SK-N-SH (cell line): ENCODE measurements around the gene DHX16. TPM values are rescaled to one million over a fixed set of nuclear protein-coding genes. Genes with fewer than 3 reads are reported as not detected.

Experiments
- CTCF ChIA-PET: fragments of 300-600, 350-600 bp; formaldehyde crosslinking; extraction: SDS; loops from one replicate; lab custom pipeline; 2021; lab: Yijun Ruan, JAX
- POLR2A ChIA-PET: fragments of 350-600 bp; sonication (Branson Sonifier 250); formaldehyde crosslinking; extraction: SDS; loops from one replicate; lab custom pipeline; 2020; ENCODE audit warnings: antibody characterized with exemption, inconsistent platforms; lab: Yijun Ruan, JAX
- DNase-seq: peaks from one replicate; pipeline ENCODE4 v3.0.0; 2012
- H2AFZ ChIP-seq: fragments of 200-600 bp; sonication (generic); 2 replicates; pipeline ENCODE4 v1.8.1; 2016; ENCODE audit warnings: antibody characterized with exemption, mild to moderate bottlenecking, low read depth
- H3F3A ChIP-seq: fragments of 200-600 bp; sonication (generic); replicated peaks from 2 replicates; pipeline ENCODE3; 2016; ENCODE audit warnings: antibody characterized with exemption, mild to moderate bottlenecking; ENCODE audit not compliant: insufficient read depth
- H3K27ac ChIP-seq, 2 experiments: fragments of 200-500 bp in 1 of 2; fragments of 200-600 bp in 1 of 2; sonication (Bioruptor generic) in 1 of 2; sonication (generic), shearing (Covaris generic) in 1 of 2; 2 replicates each; pipeline versions ENCODE4 v1.5.1 to v1.6.1; 2014 to 2016; ENCODE audit warnings: low read depth in 2 of 2, inconsistent platforms in 1 of 2, low read length in 1 of 2, mild to moderate bottlenecking in 1 of 2, mixed read lengths in 1 of 2
- H3K27me3 ChIP-seq: fragments of 200-600 bp; sonication (generic), shearing (Covaris generic); 2 replicates; pipeline ENCODE4 v1.6.1; 2016; ENCODE audit warnings: mixed run types; ENCODE audit not compliant: insufficient read depth
- H3K36me3 ChIP-seq, 2 experiments: fragments of 200-500 bp in 1 of 2; fragments of 200-600 bp in 1 of 2; sonication (Bioruptor generic) in 1 of 2; sonication (generic) in 1 of 2; replicated peaks in 1 of 2; 2 replicates each; pipeline versions ENCODE3 to v1.5.1; 2014 to 2016; ENCODE audit warnings: low read length in 1 of 2, mild to moderate bottlenecking in 1 of 2; ENCODE audit not compliant: insufficient read depth in 2 of 2, control insufficient read depth in 1 of 2
- H3K4me1 ChIP-seq, 2 experiments: fragments of 200-500 bp in 1 of 2; fragments of 200-600 bp in 1 of 2; sonication (Bioruptor generic) in 1 of 2; sonication (generic), shearing (Covaris generic) in 1 of 2; 2 replicates each; pipeline versions ENCODE4 v1.5.1 to v1.6.1; 2014 to 2016; ENCODE audit warnings: low read depth in 1 of 2, low read length in 1 of 2, mixed run types in 1 of 2; ENCODE audit not compliant: insufficient read depth in 2 of 2, control insufficient read depth in 1 of 2
- H3K4me2 ChIP-seq: fragments of 200-600 bp; sonication (generic), shearing (Covaris generic); 2 replicates; pipeline ENCODE4 v1.6.1; 2017; ENCODE audit warnings: mixed run types
- H3K4me3 ChIP-seq, 2 experiments: fragments of 200-500 bp in 1 of 2; fragments of 200-600 bp in 1 of 2; sonication (Bioruptor generic) in 1 of 2; sonication (generic), shearing (Covaris generic) in 1 of 2; 2 replicates each; pipeline versions ENCODE4 v1.5.1 to v1.8.1; 2014 to 2016; ENCODE audit warnings: low read depth in 2 of 2, inconsistent platforms in 1 of 2, low read length in 1 of 2, mild to moderate bottlenecking in 1 of 2, mixed read lengths in 1 of 2, moderate library complexity in 1 of 2
- H3K79me2 ChIP-seq: fragments of 200-600 bp; sonication (generic); 2 replicates; pipeline ENCODE4 v1.8.1; 2017; ENCODE audit warnings: mild to moderate bottlenecking; ENCODE audit not compliant: insufficient read depth
- H3K9ac ChIP-seq: fragments of 200-600 bp; sonication (generic); 2 replicates; pipeline ENCODE4 v1.6.1; 2017; ENCODE audit warnings: mixed run types
- H3K9me2 ChIP-seq: fragments of 200-600 bp; sonication (generic); 2 replicates; pipeline ENCODE4 v1.6.1; 2017; ENCODE audit warnings: mixed run types
- H3K9me3 ChIP-seq: fragments of 200-600 bp; sonication (generic); 2 replicates; pipeline ENCODE4 v1.6.1; 2017; ENCODE audit warnings: mixed run types, mild to moderate bottlenecking, moderate library complexity
- H4K20me1 ChIP-seq: fragments of 200-600 bp; sonication (generic); 2 replicates; pipeline ENCODE4 v1.6.1; 2017; ENCODE audit warnings: mild to moderate bottlenecking, mixed run types; ENCODE audit not compliant: insufficient read depth
- EP300 ChIP-seq, 2 experiments: IDR thresholded peaks; 2 replicates each; pipeline versions ENCODE4 v1.4.0 to v1.6.1; 2012; ENCODE audit warnings: borderline replicate concordance in 1 of 2, low read depth in 1 of 2, low read length in 1 of 2
- FOSL2 ChIP-seq: IDR thresholded peaks from 2 replicates; pipeline ENCODE4 v1.4.0; 2012; ENCODE audit warnings: low read depth, mild to moderate bottlenecking, moderate library complexity, borderline replicate concordance
- GATA2 ChIP-seq: sonication (generic); formaldehyde crosslinking; IDR thresholded peaks from 2 replicates; pipeline ENCODE4 v1.5.0; 2020; ENCODE audit warnings: mild to moderate bottlenecking, missing genetic modification reagents
- IRF3 ChIP-seq: fragments of 150-350 bp; IDR thresholded peaks from 2 replicates; pipeline ENCODE4 v1.6.1; 2016; ENCODE audit warnings: mild to moderate bottlenecking, low read depth, low read length
- JUND ChIP-seq: IDR thresholded peaks from 2 replicates; pipeline ENCODE4 v1.4.0; 2012
- MAX ChIP-seq: IDR thresholded peaks from 2 replicates; pipeline ENCODE4 v1.4.0; 2012; ENCODE audit warnings: low read depth
- MXI1 ChIP-seq: IDR thresholded peaks from 2 replicates; pipeline ENCODE4 v1.6.1; 2012; ENCODE audit warnings: mild to moderate bottlenecking, low read depth, low read length, improper control_type of control experiment
- NRF1 ChIP-seq: IDR thresholded peaks from 2 replicates; pipeline ENCODE4 v1.6.1; 2012; ENCODE audit warnings: low read depth, mild to moderate bottlenecking, low read length
- POLR2AphosphoS5 ChIP-seq: IDR thresholded peaks from 2 replicates; pipeline ENCODE4 v1.6.1; 2012; ENCODE audit warnings: low read depth, low read length
- RCOR1 ChIP-seq: fragments of 150-350 bp; IDR thresholded peaks from 2 replicates; pipeline ENCODE4 v1.6.1; 2017; ENCODE audit warnings: antibody characterized with exemption, low read length
- REST ChIP-seq: IDR thresholded peaks from 2 replicates; pipeline ENCODE4 v1.6.1; 2012; ENCODE audit warnings: mild to moderate bottlenecking, low read depth, low read length, moderate library complexity
- SIN3A ChIP-seq: IDR thresholded peaks from 2 replicates; pipeline ENCODE4 v1.6.1; 2012; ENCODE audit warnings: low read depth, mild to moderate bottlenecking, low read length, moderate library complexity, borderline replicate concordance
- TAF1 ChIP-seq: IDR thresholded peaks from 2 replicates; pipeline ENCODE4 v1.6.1; 2012; ENCODE audit warnings: low read depth, mild to moderate bottlenecking, low read length, moderate library complexity, borderline replicate concordance
- USF1 ChIP-seq: IDR thresholded peaks from 2 replicates; pipeline ENCODE4 v1.4.0; 2012; ENCODE audit warnings: low read depth, borderline replicate concordance
- ZBTB33 ChIP-seq: IDR thresholded peaks from 2 replicates; pipeline ENCODE4 v1.4.0; 2012; ENCODE audit warnings: low read depth, borderline replicate concordance
- WGBS: methylation state at CpG from one replicate; pipeline ENCODE4 v1.1.6; 2017; ENCODE audit warnings: low lambda C conversion rate; 5-methylcytosine and 5-hydroxymethylcytosine counted together
- polyA plus RNA-seq, 3 experiments: library from polyadenylated mRNA; depleted of rRNA; stranded (reverse); fragments of >200 nt; gene quantifications; 2 replicates each; pipeline ENCODE4 v1.2.3, GENCODE V29; 2012

Gene DHX16
- polyA plus RNA-seq, 1 of the 3 experiments (the other 2 are of a cell fraction) = 59.8 TPM

GRCh38 chr6:30647242-30648116 lies 25.3 kb downstream of the DHX16 start:
- Histone ChIP-seq H3K9me2 (no peaks in the 10 kb centered on the region), H3K9me3 (no peaks in the 10 kb centered on the region), H3F3A (peaks cover 17% of the 10 kb centered on the region), H3K4me2 (peak overlapping the region; percentile 97), H3K4me1 (peaks cover 0 to 6% of the 10 kb centered on the region in 2 experiments; a peak in 2 of 4 replicates), H3K4me3 (peak overlapping the region; percentile 84), H3K79me2 (peaks cover 32% of the 10 kb centered on the region), H2AFZ (peak overlapping the region; percentile 68), H3K27me3 (no peaks in the 10 kb centered on the region), H3K9ac (peak overlapping the region; percentile 84), H3K36me3 (peaks cover 26 to 35% of the 10 kb centered on the region in 2 experiments), H3K27ac (peak overlapping the region; percentile 77 to 94), H4K20me1 (no peaks in the 10 kb centered on the region)
- CTCF ChIA-PET = interaction anchor here (0.6 to 0.9 kb wide), 4 partner anchors 18 to 815 kb away, joined by 3 read pairs; no protein-coding TSS in a partner anchor
- POLR2A ChIA-PET = interaction anchor here (0.8 to 1.2 kb wide), 4 partner anchors 25 to 74 kb away, joined by 4 to 7 read pairs (median 4); partner anchors contain the start of gene DHX16
- 1% methylated on average over 24 of the region's 78 CpGs for WGBS
- TF ChIP-seq ZBTB33 (no peak), JUND (no peak), TAF1 (no peak; the same call in 1 of the 2 replicates), RCOR1 (no peak), POLR2AphosphoS5 (no peak), NRF1 (peak; percentile 77), GATA2 (no peak), IRF3 (no peak), FOSL2 (no peak), EP300 (IDR thresholded peaks at IDR 0.05; ENCODE audit: borderline replicate concordance in 1 of 2, low read depth in 1 of 2, low read length in 1 of 2) (no peak), MXI1 (peak; percentile 66), USF1 (peak; percentile 25; the same call in 1 of the 2 replicates), SIN3A (peak; percentile 69; the same call in 1 of the 2 replicates), MAX (peak; percentile 44; the same call in 1 of the 2 replicates), REST (no peak)
- DNase-seq = peak; percentile 92
